ENCODE data around the gene COBL.

COBL gene

DNA sequence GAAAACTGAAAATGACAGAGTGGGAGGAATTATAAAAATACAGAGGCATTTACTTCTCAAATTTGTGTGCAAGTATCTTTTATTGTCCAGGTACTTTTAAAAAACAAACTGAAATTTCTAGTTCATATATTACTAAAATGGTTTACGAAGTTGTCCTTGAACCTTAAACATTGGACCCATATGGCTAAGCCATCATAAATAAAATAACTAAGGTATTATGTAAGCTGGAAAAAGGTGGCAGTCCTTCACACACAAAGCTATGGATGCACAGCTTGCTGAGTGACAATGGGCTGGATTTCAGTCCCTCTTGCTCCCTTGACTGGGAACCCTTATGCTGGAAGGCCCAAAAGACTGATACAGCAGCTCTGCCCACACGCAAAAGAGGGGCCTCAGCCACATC is 66.1 kb downstream of the COBL start:
- Histone ChIP-seq H3K4me3 (ENCODE audit: extremely low read depth, insufficient read depth, low read length, poor library complexity, severe bottlenecking) (no peak overlapping the region), H3K36me3 (ENCODE audit: control insufficient read depth, insufficient read depth, low read length) (no peaks in the 10 kb centered on the region), H3K9me3 (ENCODE audit: control insufficient read depth, low read length) (no peaks in the 10 kb centered on the region), H3K4me1 (ENCODE audit: control insufficient read depth, insufficient read depth, low read length, poor library complexity, severe bottlenecking) (no peaks in the 10 kb centered on the region), H3K27ac (ENCODE audit: low read depth, low read length, severe bottlenecking) (no peak overlapping the region)
- no CpG with 5 or more reads among the region's 2 CpGs for WGBS, 2 experiments (ENCODE audit: insufficient coverage in 2 of 2)

DNA sequence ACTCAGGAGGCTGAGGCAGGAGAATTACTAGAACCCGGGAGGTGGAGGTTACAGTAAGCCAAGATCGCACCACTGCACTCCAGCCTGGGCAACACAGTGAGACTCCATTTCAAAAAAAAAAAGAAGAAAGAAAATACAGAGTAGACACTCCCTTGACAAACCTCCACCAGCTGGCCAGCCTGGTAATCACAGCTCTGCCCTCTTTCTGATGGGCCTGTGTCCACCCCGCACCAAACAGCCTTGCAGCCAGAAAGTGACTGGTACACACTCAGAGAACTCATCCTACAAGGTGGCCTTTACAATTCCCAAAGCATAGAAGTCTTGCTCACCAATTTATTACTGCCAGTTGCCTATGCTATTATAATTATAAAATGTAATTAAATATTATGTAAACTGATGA is 66.6 kb downstream of the COBL start:
- Histone ChIP-seq H3K4me3 (ENCODE audit: extremely low read depth, insufficient read depth, low read length, poor library complexity, severe bottlenecking) (no peak overlapping the region), H3K9me3 (ENCODE audit: control insufficient read depth, low read length) (no peaks in the 10 kb centered on the region), H3K36me3 (ENCODE audit: control insufficient read depth, insufficient read depth, low read length) (no peaks in the 10 kb centered on the region), H3K4me1 (ENCODE audit: control insufficient read depth, insufficient read depth, low read length, poor library complexity, severe bottlenecking) (no peaks in the 10 kb centered on the region), H3K27ac (ENCODE audit: low read depth, low read length, severe bottlenecking) (no peak overlapping the region)
- WGBS, 2 experiments (ENCODE audit: insufficient coverage in 2 of 2) = 94 to 100% methylated on average over 1 to 2 of the region's 3 CpGs

DNA sequence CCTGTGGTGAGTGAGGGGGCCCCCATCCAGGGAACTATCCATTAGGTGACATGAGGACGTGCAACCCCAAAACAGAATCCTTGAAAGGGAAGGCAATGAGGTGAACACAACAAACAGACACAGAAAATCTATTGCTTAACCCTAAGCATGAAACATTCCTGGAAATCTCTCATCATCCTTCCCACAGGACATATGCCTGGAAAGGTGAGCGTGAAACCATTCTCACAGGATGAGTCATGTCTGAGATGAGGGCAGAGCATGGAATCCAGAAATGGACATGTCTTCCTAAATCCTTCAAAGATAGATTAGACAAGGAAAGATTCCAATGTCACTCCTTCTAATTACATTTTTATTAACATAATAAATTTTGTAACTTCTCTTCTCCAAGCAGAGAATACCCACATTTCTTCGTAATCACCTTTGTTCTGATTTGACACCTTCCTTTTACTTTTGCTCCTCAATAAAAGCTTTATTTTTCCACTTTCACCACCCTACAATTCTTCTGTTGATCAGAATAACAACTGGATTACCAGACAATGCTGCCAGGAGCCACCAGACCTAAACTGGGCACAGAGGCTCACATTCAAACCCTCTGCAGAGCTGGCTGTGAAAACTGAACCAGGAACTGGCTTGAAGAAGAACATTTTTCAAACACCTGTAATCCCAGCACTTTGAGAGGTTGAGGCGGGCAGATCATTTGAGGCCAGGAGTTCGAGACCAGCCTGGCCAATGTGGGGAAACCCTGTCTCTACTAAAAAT is 67.2 kb downstream of the COBL start:
- Histone ChIP-seq H3K4me3 (ENCODE audit: extremely low read depth, insufficient read depth, low read length, poor library complexity, severe bottlenecking) (no peak overlapping the region), H3K27ac (ENCODE audit: low read depth, low read length, severe bottlenecking) (no peak overlapping the region), H3K9me3 (ENCODE audit: control insufficient read depth, low read length) (no peaks in the 10 kb centered on the region), H3K4me1 (ENCODE audit: control insufficient read depth, insufficient read depth, low read length, poor library complexity, severe bottlenecking) (no peaks in the 10 kb centered on the region), H3K36me3 (ENCODE audit: control insufficient read depth, insufficient read depth, low read length) (no peaks in the 10 kb centered on the region)
- WGBS, 2 experiments (ENCODE audit: insufficient coverage in 2 of 2) = 73 to 100% methylated on average over 1 to 2 of the region's 5 CpGs

DNA sequence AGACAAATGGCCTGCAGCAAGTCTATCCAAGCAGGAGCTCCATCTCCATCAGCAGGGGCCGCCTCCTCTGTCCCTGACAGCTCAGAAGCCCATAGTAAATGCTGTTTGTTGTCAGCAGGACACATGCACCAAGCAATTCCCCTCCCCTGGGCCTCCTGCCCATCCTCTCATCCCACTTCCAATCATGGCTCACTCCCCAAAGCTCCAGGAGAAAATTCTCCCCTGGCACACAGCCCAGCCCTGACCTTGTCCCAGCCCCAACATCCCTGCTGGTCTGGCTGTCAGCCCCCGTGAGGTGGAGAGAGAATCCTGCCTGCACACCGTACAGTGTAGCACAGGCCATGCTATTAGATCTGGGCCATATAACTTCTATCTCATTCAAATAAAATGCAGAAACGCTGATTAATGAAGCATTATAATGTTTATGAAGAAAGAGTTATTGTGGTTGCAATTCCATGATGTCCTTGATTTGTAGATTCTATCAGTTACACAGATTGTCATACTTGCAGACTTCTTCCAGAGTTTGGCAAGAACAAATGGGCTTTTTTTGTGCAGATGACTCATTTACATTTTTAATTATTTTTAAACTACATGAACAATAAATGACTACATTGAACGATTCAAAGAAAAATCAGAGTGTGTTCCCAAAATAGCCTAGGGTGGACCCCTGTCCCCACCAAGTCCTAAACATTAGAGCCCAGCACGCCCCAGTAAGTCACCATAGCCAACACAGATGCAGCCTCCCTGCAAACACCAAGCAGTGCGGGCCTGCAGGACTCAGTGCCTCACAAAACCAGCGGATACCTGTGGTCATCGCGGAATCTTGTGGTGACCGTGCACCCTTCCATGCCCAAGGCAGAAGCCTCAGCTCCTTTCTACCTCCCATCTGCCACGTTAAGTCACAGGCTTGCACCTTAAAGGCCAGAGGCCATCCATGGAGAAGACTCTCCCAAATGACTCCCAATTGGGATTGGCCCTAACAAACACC is 70.1 kb downstream of the COBL start:
- WGBS, 2 experiments (ENCODE audit: insufficient coverage in 2 of 2) = 89 to 96% methylated on average over 7 to 8 of the region's 12 CpGs
- no peaks in the 10 kb centered on the region for H3K4me1 ChIP-seq (ENCODE audit: control insufficient read depth, insufficient read depth, low read length, poor library complexity, severe bottlenecking)
- no peaks in the 10 kb centered on the region for H3K36me3 ChIP-seq (ENCODE audit: control insufficient read depth, insufficient read depth, low read length)
- no peak overlapping the region for H3K4me3 ChIP-seq (ENCODE audit: extremely low read depth, insufficient read depth, low read length, poor library complexity, severe bottlenecking)
- H3K9me3 ChIP-seq (ENCODE audit: control insufficient read depth, low read length) = no peaks in the 10 kb centered on the region
- H3K27ac ChIP-seq (ENCODE audit: low read depth, low read length, severe bottlenecking) = no peak overlapping the region

DNA sequence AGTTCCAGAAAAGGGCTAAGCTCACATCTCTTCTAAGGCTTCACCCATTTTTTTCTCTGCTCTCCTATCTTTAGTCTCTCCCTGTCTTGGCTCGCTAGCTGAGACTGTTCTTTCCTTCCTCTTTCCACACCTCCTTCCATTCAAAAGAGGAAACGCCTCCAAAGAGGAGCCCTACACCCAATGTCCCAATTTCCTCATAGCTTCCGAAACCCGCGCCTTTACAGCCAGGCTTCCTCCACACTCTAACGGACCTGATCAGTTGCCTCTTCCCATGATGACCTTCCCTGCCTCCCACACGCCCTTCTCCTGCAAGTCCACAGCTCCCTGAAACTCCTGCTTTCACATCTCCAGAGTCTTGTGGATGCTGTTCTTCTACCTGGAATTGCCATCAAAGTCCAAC is 71.7 kb downstream of the COBL start:
- Histone ChIP-seq H3K9me3 (ENCODE audit: control insufficient read depth, low read length) (no peaks in the 10 kb centered on the region), H3K4me3 (ENCODE audit: extremely low read depth, insufficient read depth, low read length, poor library complexity, severe bottlenecking) (no peak overlapping the region), H3K36me3 (ENCODE audit: control insufficient read depth, insufficient read depth, low read length) (no peaks in the 10 kb centered on the region), H3K4me1 (ENCODE audit: control insufficient read depth, insufficient read depth, low read length, poor library complexity, severe bottlenecking) (no peaks in the 10 kb centered on the region), H3K27ac (ENCODE audit: low read depth, low read length, severe bottlenecking) (no peak overlapping the region)
- WGBS, 2 experiments (ENCODE audit: insufficient coverage in 2 of 2) = 92 to 94% methylated on average over 7 of the region's 7 CpGs

DNA sequence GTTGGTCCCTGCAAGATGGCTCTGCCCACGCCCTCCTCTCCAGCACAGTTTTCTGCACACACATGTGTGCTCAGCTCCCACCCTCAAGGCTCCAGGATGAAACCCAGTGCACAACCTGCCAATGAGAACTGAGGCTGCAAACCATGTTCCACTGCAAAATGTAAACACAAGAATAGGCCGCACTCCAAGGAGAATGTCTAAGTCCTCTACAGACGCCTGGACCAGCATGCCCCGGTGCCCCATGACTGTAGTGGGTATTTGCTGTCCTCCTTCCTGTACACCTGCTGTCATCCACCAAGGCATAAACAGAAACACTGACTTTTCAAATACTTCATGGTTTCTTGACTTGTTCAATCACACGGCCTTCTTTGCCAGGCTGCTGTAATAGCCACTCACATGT is 72.6 kb downstream of the COBL start:
- Histone ChIP-seq H3K4me1 (ENCODE audit: control insufficient read depth, insufficient read depth, low read length, poor library complexity, severe bottlenecking) (no peaks in the 10 kb centered on the region), H3K36me3 (ENCODE audit: control insufficient read depth, insufficient read depth, low read length) (no peaks in the 10 kb centered on the region), H3K27ac (ENCODE audit: low read depth, low read length, severe bottlenecking) (no peak overlapping the region), H3K9me3 (ENCODE audit: control insufficient read depth, low read length) (no peaks in the 10 kb centered on the region), H3K4me3 (ENCODE audit: extremely low read depth, insufficient read depth, low read length, poor library complexity, severe bottlenecking) (no peak overlapping the region)
- WGBS, 2 experiments (ENCODE audit: insufficient coverage in 2 of 2) = 89 to 93% methylated on average over 4 of the region's 5 CpGs

DNA sequence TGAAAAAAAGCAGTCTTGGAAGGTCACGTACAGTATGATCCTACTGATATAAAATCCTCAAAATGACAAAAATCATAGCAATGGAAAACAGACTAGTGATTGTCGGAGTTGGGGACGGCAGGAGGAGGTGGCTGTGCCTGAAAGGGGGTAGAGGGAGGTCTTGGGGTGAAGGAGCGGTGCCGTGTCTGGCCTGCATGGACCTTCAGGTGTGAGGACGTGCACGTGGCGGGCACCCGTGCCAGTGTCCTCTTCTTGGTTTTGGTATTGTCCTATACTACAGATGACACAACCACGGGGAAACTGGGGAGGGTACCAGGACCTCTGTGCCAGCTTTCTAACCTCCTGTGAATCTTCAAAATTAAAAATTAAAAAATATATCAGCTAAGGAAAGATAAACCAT is 73.0 kb downstream of the COBL start:
- Histone ChIP-seq H3K36me3 (ENCODE audit: control insufficient read depth, insufficient read depth, low read length) (no peaks in the 10 kb centered on the region), H3K27ac (ENCODE audit: low read depth, low read length, severe bottlenecking) (no peak overlapping the region), H3K9me3 (ENCODE audit: control insufficient read depth, low read length) (no peaks in the 10 kb centered on the region), H3K4me1 (ENCODE audit: control insufficient read depth, insufficient read depth, low read length, poor library complexity, severe bottlenecking) (no peaks in the 10 kb centered on the region), H3K4me3 (ENCODE audit: extremely low read depth, insufficient read depth, low read length, poor library complexity, severe bottlenecking) (no peak overlapping the region)
- 93 to 94% methylated on average over 5 to 6 of the region's 10 CpGs for WGBS, 2 experiments (ENCODE audit: insufficient coverage in 2 of 2)

DNA sequence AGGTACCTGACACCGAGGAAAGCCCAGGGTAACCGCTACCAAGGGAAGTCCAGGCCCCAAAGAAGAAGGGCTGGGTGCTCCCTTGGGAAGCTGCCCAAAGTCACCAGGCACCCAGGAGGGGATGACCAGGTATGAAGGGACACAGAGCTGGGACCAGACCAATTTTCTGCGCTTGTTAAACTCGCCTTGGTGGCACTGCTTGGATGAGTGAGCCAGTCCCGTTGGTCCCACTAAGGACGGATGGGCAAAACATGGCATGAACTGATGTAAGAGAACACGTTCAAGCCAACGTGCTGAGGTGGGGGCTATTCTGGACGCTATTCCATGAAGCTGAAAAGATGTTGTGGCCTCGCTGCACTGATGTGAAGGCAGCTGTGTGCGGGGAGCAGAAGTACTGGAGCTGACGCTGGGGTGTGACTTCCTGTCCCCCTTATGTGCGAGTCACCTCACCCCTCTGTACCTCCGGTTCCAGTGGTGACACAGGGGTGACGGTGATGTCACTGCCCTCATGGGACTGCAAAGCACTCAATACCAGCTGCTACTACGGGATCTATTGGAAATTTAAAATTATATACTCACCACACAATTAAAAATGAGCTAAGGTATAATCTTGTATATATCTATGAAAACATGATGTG is 73.6 kb downstream of the COBL start:
- Histone ChIP-seq H3K36me3 (ENCODE audit: control insufficient read depth, insufficient read depth, low read length) (no peaks in the 10 kb centered on the region), H3K4me3 (ENCODE audit: extremely low read depth, insufficient read depth, low read length, poor library complexity, severe bottlenecking) (no peak overlapping the region), H3K9me3 (ENCODE audit: control insufficient read depth, low read length) (no peaks in the 10 kb centered on the region), H3K4me1 (ENCODE audit: control insufficient read depth, insufficient read depth, low read length, poor library complexity, severe bottlenecking) (no peaks in the 10 kb centered on the region), H3K27ac (ENCODE audit: low read depth, low read length, severe bottlenecking) (no peak overlapping the region)
- WGBS, 2 experiments (ENCODE audit: insufficient coverage in 2 of 2) = 92 to 93% methylated on average over 14 of the region's 16 CpGs

DNA sequence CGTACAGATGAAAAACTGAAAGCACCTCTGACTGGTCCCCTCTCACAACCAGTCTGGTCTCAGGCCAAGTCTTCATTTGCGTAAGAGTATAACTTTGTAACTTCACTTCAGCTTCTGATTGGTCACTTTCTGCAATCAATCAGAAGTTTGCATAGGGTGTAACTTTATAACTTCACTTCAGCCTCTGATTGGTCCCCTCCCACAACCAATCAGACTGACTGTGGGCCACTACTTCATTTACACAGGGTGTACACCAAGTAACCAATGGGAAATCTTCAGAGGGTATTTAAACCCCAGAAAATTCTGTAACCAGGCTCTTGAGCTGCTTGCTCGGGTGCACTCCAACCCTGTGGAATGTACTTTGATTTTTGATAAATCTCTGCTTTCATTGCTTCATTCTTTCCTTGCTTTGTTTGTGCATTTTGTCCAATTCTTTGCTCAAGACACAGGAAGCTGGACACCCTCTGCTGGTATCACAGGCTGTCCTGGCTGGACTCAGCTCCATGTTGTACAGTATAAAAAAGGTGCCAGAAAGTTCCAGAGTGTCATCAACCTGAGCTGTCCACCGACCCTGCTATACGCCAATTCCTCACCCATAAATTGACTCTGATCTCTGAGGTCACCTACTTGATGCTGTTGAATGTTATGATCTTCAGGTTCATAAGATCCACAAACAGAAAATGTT is 74.5 kb downstream of the COBL start:
- H3K36me3 ChIP-seq (ENCODE audit: control insufficient read depth, insufficient read depth, low read length) = no peaks in the 10 kb centered on the region
- no peaks in the 10 kb centered on the region for H3K9me3 ChIP-seq (ENCODE audit: control insufficient read depth, low read length)
- WGBS, 2 experiments (ENCODE audit: insufficient coverage in 2 of 2) = 100% methylated on average over 3 of the region's 5 CpGs
- no peak overlapping the region for H3K27ac ChIP-seq (ENCODE audit: low read depth, low read length, severe bottlenecking)
- H3K4me3 ChIP-seq (ENCODE audit: extremely low read depth, insufficient read depth, low read length, poor library complexity, severe bottlenecking) = no peak overlapping the region
- no peaks in the 10 kb centered on the region for H3K4me1 ChIP-seq (ENCODE audit: control insufficient read depth, insufficient read depth, low read length, poor library complexity, severe bottlenecking)

DNA sequence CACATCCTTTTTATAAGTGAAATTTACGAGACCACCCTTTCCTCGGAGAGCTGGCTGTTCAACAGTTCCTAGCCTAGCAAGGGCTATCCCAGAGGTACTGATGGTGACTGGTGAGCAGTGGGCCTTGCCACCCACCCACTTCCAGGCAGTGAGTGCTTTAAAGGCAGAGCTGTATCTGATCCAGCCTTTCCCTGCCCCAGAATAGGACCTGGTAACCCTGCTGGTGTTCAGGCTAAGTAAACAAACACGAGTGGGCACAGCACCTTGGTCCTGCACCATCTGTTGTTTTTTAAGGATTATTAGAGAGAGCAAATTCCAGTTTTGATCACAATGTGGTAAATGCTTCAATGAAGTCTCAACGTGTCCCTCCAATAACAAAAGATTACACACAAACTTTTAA is 75.7 kb downstream of the COBL start:
- Histone ChIP-seq H3K9me3 (ENCODE audit: control insufficient read depth, low read length) (no peaks in the 10 kb centered on the region), H3K36me3 (ENCODE audit: control insufficient read depth, insufficient read depth, low read length) (no peaks in the 10 kb centered on the region), H3K27ac (ENCODE audit: low read depth, low read length, severe bottlenecking) (no peak overlapping the region), H3K4me3 (ENCODE audit: extremely low read depth, insufficient read depth, low read length, poor library complexity, severe bottlenecking) (no peak overlapping the region), H3K4me1 (ENCODE audit: control insufficient read depth, insufficient read depth, low read length, poor library complexity, severe bottlenecking) (no peaks in the 10 kb centered on the region)
- 95% methylated on average over 3 of the region's 4 CpGs; no CpG with 5 or more reads in 1 of the 2 experiments for WGBS, 2 experiments (ENCODE audit: insufficient coverage in 2 of 2)
